Measurements from ENCODE around the gene RBM42.

The RBM42 gene

DNA sequence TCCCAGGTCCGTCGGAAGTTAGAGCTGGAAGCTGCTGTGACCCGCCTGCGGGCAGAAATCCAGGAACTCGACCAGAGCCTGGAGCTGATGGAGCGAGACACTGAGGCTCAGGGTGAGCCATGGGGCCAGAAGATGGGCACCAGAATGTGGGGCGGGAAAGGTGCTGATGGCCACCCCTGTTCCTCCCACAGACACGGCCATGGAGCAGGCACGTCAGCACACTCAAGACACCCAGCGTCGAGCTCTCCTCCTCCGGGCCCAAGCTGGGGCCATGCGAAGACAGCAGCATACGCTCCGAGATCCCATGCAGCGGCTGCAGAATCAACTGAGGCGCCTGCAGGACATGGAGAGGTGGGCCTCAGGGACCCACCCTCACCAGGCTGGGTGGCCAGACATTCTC, 13.8 kb upstream of the RBM42 start:
- Histone ChIP-seq H3K9me3 (ENCODE audit: control insufficient read depth, insufficient read depth, low read length) (no peaks in the 10 kb centered on the region), H4K20me1 (ENCODE audit: control insufficient read depth, insufficient read depth, low read depth, low read length) (no peaks in the 10 kb centered on the region), H3K4me1 (ENCODE audit: control insufficient read depth, low read length) (peaks cover 18% of the 10 kb centered on the region), H3K27ac (ENCODE audit: low read depth, low read length) (no peak overlapping the region), H3F3A (ENCODE audit: control insufficient read depth, insufficient read depth) (no peaks in the 10 kb centered on the region), H3K36me3 (ENCODE audit: control insufficient read depth, low read length) (peaks cover 35% of the 10 kb centered on the region), H3K9me2 (replicated peaks; ENCODE audit: control insufficient read depth, low read length) (no peaks in the 10 kb centered on the region), H3K79me2 (ENCODE audit: control insufficient read depth, low read length) (peaks cover 15% of the 10 kb centered on the region), H3K4me3 (ENCODE audit: low read length) (no peak overlapping the region), H3K4me2 (ENCODE audit: low read length) (no peak overlapping the region), H3K27me3 (ENCODE audit: control insufficient read depth, low read length) (no peaks in the 10 kb centered on the region)
- no peak for TF ChIP-seq EZH2phosphoT487 (IDR thresholded peaks at IDR 0.05; ENCODE audit: borderline replicate concordance, low read length)
- TF ChIP-seq, protein P1, sequence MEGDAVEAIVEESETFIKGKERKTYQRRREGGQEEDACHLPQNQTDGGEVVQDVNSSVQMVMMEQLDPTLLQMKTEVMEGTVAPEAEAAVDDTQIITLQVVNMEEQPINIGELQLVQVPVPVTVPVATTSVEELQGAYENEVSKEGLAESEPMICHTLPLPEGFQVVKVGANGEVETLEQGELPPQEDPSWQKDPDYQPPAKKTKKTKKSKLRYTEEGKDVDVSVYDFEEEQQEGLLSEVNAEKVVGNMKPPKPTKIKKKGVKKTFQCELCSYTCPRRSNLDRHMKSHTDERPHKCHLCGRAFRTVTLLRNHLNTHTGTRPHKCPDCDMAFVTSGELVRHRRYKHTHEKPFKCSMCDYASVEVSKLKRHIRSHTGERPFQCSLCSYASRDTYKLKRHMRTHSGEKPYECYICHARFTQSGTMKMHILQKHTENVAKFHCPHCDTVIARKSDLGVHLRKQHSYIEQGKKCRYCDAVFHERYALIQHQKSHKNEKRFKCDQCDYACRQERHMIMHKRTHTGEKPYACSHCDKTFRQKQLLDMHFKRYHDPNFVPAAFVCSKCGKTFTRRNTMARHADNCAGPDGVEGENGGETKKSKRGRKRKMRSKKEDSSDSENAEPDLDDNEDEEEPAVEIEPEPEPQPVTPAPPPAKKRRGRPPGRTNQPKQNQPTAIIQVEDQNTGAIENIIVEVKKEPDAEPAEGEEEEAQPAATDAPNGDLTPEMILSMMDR (IDR thresholded peaks at IDR 0.05; ENCODE audit: low read depth, low read length, poor library complexity, severe bottlenecking), result no peak

DNA sequence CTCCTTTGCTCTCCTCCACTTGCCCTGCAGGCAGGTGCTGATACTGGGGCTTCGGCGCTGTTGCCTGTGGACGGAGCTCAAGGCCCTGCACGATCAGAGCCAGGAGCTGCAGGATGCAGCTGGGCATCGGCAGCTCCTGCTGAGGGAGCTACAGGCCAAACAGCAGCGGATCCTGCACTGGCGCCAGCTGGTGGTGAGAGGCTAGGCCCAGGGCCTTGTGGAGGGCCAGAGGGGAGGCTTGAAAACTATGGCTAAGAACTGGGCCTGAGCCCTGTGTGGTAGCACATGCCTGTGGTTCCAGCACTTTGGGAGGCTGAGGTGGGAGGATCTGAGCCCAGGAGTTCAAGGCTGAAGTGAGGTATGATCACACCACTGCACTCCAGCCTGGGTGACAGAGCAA, 10.0 kb upstream of the RBM42 start:
- no peaks in the 10 kb centered on the region for H3K9me3 ChIP-seq (ENCODE audit: control insufficient read depth, insufficient read depth, low read length)
- no peaks in the 10 kb centered on the region for H3K9me2 ChIP-seq (replicated peaks; ENCODE audit: control insufficient read depth, low read length)
- no peak overlapping the region for H3K27ac ChIP-seq (ENCODE audit: low read depth, low read length)
- no peak overlapping the region for H3K4me3 ChIP-seq (ENCODE audit: low read length)
- no peaks in the 10 kb centered on the region for H3K4me1 ChIP-seq (ENCODE audit: control insufficient read depth, low read length)
- no peaks in the 10 kb centered on the region for H4K20me1 ChIP-seq (ENCODE audit: control insufficient read depth, insufficient read depth, low read depth, low read length)
- H3K36me3 ChIP-seq (ENCODE audit: control insufficient read depth, low read length), result peaks cover 46% of the 10 kb centered on the region
- H3F3A ChIP-seq (ENCODE audit: control insufficient read depth, insufficient read depth), result no peaks in the 10 kb centered on the region; the same call in 1 of the 2 replicates
- H3K79me2 ChIP-seq (ENCODE audit: control insufficient read depth, low read length), result peaks cover 3% of the 10 kb centered on the region
- H3K4me2 ChIP-seq (ENCODE audit: low read length), result no peak overlapping the region
- TF ChIP-seq, protein P1 (IDR thresholded peaks at IDR 0.05; ENCODE audit: low read depth, low read length, poor library complexity, severe bottlenecking), result no peak
- TF ChIP-seq EZH2phosphoT487 (IDR thresholded peaks at IDR 0.05; ENCODE audit: borderline replicate concordance, low read length), result no peak
- no peaks in the 10 kb centered on the region for H3K27me3 ChIP-seq (ENCODE audit: control insufficient read depth, low read length)

DNA sequence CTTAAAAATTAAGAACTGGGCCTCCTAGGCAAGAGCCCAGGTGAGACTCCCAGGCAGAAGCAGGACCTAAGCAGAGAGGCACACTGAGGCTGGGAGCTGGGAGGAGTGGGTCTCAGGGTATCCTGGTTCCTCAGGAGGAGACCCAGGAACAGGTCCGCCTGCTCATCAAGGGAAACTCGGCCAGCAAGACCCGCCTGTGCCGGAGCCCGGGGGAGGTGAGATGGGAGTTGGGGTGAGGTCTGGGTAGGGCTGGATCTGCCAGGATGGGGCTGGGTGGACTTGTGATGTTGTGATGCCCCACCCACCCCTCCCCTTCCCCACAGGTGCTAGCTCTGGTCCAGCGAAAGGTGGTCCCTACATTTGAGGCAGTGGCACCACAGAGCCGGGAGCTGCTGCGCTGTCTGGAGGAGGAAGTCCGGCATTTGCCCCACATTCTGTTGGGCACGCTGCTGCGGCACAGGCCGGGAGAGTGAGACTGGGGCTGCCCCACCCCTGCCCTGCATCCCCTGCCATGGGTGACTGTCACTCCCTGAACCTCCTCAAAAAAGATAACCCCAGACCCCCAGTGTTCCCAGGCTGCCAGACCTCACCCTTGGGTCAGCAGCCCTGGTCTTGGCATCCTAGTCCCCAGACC, 9.4 kb upstream of the RBM42 start:
- Histone ChIP-seq H3F3A (ENCODE audit: control insufficient read depth, insufficient read depth) (no peaks in the 10 kb centered on the region; the same call in 1 of the 2 replicates), H3K4me3 (ENCODE audit: low read length) (no peak overlapping the region), H3K4me1 (ENCODE audit: control insufficient read depth, low read length) (no peaks in the 10 kb centered on the region), H3K27me3 (ENCODE audit: control insufficient read depth, low read length) (no peaks in the 10 kb centered on the region), H3K9me2 (replicated peaks; ENCODE audit: control insufficient read depth, low read length) (no peaks in the 10 kb centered on the region), H3K4me2 (ENCODE audit: low read length) (no peak overlapping the region), H3K79me2 (ENCODE audit: control insufficient read depth, low read length) (no peaks in the 10 kb centered on the region), H3K36me3 (ENCODE audit: control insufficient read depth, low read length) (peaks cover 43% of the 10 kb centered on the region), H4K20me1 (ENCODE audit: control insufficient read depth, insufficient read depth, low read depth, low read length) (no peaks in the 10 kb centered on the region), H3K9me3 (ENCODE audit: control insufficient read depth, insufficient read depth, low read length) (no peaks in the 10 kb centered on the region), H3K27ac (ENCODE audit: low read depth, low read length) (no peak overlapping the region)
- TF ChIP-seq, protein P1 (IDR thresholded peaks at IDR 0.05; ENCODE audit: low read depth, low read length, poor library complexity, severe bottlenecking), result no peak
- no peak for TF ChIP-seq EZH2phosphoT487 (IDR thresholded peaks at IDR 0.05; ENCODE audit: borderline replicate concordance, low read length)

Measured in DOHH2 (cell line).